ELR (cell line): ENCODE results near the gene MVB12B.
A peak's percentile ranks its signal among the peaks of the same experiment; 100 is the strongest.

Experiments
- DNase-seq: peaks from one replicate; pipeline ENCODE4 v3.0.0-alpha.2; 2015; ENCODE audit warnings: low read depth

The MVB12B gene

DNA sequence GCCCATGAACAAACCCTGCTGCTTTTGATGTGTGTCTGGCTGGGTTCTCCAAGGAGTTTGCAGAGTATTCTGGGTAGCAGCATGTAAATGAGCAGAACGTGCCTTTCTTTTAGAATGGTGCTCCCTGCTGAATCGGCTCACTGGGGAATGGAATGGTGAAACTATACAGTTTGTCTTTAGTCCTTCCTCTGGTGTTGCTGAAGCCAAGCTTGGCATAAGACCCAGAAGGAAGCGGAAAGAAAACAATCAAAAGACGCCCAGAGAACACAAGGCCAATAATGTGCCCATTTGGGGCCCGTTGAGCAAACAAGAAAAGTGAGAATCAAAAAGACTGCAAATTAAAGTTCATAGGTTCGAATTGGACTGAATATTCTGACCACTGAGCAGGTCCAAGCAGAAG is 60.1 kb downstream of the MVB12B start:
- no peak for DNase-seq

DNA sequence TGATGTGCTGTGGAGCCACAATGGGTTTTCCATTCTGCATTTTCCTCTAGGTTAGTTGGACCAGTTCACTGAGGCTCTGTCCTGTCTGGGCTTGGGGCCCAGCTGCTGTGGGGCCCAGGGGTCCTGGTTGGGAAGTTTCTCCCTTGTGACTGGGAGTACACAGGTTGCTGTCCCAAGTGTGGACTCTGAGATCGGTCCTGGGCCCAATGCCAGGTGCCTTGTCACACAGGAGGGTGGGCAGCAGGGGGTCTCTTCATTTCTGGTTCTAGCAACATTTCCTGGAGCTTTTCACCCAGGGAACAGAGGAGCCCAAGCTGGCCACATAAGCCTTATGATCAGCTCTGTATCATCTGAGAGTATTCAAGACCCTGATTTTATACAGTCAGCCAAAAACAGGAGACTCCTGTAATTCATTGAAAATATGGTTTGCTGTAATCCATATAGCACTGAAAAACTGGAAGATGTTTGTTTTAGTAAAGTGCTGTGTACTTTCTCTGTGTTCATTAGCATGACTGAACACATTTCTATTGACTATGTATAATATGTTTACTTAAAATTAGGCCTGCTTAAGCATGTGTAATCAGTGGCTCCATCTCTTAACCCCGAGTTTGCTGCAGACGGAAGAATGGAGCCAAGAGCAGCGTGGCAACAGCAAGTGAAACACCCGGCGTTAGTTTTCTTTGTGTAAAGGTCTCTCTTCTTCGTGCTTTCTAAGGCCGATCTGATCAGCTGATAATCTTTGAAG is 62.5 kb downstream of the MVB12B start:
- DNase-seq, result no peak

DNA sequence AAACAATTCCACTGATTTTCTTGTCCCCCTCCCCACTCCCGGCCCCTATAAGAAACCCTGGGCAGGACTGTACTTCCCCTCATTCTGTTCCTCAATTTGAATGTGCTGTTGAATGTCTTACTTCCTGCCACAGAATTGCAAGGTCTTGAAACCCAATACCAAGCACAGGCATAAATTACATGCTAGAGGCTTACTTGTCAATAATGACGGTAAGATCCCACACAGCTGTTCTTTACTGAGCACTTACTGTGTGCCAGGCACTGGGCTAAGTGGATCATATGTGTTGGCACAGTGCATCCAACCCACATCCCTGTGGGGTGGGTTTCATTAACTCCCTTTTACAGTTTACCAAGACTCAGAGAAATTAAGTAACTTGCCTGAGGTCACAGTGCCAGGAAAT is 63.4 kb downstream of the MVB12B start:
- no peak for DNase-seq

DNA sequence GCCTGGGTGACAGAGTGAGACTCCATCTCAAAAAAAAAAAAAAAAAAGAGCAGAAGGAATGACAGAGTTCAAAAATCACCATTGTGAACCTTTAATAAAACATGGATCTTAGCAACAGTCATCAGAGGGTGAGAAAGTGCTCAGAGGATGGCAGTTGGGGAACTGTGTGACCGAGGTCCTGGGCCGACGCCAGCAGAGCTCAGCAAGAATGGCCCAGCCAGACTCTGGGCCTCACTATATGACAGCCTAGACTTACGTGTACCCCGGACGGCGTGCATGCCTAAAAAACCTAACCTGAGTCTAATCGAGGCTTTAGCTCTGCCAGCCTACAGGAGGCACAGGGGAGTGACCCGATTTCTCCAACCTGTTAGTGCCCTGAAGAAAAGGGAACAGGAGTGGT is 64.3 kb downstream of the MVB12B start:
- no peak for DNase-seq

GRCh38 chr9:126391713-126392661 is 65.4 kb downstream of the MVB12B start:
- DNase-seq, result no peak

DNA sequence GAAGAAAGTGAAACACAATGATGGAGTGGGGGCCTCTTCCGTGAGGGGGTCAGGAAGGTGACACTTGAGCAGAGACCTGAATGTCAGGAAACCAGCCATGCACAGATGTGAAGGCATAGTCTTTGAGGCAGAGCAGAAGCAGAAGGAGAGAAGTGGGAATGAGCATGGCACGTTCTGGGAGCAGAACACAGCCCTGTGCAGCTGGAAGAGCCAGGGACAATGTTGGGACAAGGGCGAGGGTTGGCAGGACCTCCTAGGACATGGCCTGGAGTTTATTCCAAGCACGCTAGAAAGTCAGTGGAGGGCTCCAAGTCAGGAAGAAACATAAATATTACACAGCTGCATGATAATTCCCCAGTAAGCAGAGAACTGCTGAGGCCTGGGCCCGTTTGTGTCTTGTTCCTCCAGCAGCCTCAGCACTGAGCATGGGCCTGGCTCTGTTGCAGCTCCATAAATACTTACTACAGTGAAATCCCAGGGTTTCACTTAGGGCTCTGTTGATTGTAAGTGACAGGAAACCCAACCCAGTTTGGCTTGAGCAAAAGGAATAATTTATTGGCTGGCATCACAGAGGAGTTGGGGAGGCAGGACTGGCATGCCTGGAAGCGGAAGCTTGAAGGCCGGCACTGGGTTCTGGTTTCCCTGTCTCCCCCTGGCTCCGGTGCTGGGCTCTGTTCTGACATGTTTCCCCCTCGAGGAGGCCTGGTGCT is 66.2 kb downstream of the MVB12B start:
- DNase-seq, result no peak

- no peak for DNase-seq
Observed at GRCh38 chr9:126393876-126394275, 67.2 kb downstream of the MVB12B start.

DNA sequence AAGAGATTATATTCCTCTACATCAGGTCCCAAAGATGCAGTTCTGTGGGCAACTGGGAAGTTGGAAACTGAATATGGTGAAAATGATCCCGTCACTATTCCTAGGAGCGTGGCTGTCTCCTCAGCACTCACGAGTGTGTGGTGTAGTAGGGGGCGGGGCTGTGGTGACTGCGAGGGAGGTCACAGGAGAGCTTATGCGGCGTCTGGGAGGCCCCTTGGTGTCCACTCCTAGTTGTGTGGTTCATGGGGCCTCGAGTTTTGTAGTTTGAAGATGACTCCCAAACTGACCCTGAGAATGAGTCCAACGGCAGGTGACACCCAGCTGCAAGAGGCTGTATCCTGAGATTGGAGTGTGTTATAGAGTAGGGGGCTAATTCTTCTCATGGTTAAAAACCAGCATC is 68.2 kb downstream of the MVB12B start:
- DNase-seq, result no peak

DNA sequence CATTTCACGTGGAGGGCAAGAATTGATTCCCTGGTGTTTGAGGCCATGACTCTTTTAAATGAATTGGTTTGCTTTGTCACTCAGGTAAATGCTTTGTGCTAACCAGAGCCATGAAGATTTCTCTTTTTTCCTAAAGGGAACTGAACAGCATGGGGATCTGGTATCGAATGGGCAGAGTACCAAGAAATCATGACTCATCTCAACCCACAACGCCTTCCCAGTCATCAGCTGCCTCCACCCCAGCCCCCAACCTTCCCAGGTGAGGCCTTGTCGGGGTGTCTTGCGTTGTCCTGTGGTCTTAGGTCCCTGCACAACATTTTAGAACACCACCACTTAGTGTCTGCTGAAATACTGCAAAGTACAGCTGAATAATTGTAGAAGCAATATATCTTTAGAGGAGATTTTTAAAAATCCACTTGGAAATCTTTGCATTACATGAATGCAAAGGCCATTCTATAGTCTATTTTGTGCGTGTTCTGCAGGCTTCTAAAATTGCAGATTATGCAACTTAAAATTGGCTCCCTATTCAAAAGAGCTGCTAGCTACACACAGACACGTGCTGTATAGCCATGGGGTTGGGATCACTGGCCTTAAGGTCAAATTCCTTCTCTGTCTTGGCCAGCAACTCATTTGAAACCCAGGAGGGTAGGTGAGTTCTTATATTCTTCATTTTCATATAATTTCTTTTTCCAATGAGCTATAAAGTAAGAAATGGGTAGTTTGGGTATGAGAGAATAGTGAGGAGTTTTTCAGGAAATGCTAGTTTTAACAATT is 69.0 kb downstream of the MVB12B start:
- DNase-seq, result peak; percentile 73

GRCh38 chr9:126397056-126397455 is 70.4 kb downstream of the MVB12B start:
- DNase-seq, result no peak

DNA sequence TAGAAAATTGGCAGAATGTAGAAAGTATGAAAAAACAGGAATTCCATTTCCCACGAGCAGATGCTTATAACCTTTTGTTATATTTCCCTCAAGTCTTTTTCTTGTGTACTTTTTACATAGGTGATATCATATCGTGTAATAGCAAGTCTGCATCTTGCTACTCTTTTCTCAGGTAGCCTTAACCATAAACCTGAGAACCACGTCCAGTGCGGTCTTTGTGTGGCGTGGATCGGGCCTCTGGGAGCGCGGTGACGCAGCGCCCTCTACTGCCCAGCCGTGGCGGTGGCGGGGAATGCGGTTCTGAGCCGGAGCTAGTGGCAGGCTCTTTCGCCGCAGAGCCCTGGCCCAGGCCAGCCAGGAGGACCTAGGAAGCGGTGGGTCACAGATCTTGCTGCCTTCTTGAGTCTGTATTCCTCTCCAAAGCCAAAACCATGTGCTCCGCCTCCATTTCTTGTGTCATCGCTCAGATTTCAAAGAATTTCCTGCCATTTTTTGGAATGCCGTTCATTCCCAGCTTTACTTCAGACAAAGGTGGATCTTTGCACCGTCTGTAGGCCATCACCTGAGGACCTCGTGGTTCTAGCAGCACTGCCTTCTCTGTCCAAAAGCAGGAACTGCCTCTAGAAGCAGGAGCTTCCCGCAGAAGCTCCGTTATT is 71.9 kb downstream of the MVB12B start:
- DNase-seq, result peak; percentile 58

DNA sequence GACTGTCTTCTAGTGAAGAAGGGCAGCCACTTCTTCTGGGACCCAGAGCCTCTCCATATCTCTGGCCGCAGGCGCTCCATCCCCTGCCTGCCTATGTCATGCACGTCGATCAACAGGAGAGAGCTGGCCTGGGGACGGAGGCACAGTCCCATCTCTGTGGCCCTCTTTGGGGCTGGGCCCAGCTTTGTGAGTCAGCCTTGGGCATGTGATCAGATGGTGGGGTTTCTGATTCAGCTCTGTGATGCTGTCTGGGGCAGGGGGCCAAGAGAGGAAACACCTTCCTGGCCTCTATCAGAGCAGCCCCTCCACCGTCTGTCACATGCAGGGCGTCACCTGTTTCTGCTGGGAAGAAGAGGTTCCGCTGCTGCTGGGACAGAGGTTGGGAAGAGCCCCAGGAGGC is 72.6 kb downstream of the MVB12B start:
- no peak for DNase-seq

- DNase-seq, result no peak
Observed at GRCh38 chr9:126399789-126400188, 73.2 kb downstream of the MVB12B start.

DNA sequence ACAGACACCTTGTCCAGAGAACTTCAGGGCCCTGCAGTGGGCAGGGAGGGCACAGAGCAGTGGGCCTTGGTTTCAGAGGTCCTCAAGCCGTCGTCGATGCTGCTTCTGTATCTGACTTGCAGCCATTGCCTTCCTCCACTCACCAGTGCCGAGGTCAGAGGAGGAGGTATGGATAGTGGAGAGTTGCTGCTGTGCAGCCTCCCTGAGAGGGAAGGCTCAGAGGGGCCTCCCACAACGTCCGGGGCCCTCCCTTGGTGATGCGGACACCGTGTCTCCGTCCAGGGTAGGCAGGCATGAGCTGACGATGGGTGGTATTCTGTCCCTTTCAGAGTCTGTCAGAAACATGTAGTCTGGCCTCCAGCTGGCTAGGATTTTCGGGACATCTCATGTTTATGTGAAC is 73.9 kb downstream of the MVB12B start:
- DNase-seq, result no peak

- DNase-seq, result no peak
Observed at GRCh38 chr9:126401107-126401506, 74.5 kb downstream of the MVB12B start.

- no peak for DNase-seq
Observed at GRCh38 chr9:126401581-126401980, 75.0 kb downstream of the MVB12B start.

- DNase-seq, result no peak
Observed at GRCh38 chr9:126403397-126403796, 76.8 kb downstream of the MVB12B start.

DNA sequence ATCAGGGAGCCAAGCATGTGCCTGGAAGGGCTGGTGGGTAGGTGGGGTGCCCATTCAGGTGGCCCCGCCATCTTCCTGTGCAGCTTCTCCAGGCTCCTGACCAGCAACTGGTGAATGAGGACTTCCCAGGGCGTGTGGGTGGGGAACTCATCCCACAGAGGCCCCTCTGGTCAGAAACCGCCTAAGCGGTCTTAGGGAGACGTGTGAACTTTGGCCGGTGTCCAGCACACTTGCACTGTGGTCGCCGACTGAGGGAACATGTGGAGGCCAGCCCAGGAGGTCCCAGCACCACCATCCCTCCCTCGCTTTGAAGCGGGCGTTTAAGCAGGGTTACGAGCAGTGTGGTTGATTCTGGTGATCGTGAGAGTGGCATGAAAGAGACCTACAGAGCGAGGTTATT is 77.8 kb downstream of the MVB12B start:
- DNase-seq, result no peak

GRCh38 chr9:126406075-126406667 is 79.5 kb downstream of the MVB12B start:
- no peak for DNase-seq

GRCh38 chr9:126407114-126407870 is 80.7 kb downstream of the MVB12B start:
- peak; percentile 41 for DNase-seq
